Breast epithelium (tissue), 3 donors: ENCODE results near the gene NFIB.

Source experiments
- POLR2AphosphoS5 ChIP-seq, 3 donors: sonication (generic); formaldehyde crosslinking; IDR thresholded peaks; one replicate each; pipeline ENCODE4 v1.6.1; 2017; ENCODE audit warnings: antibody characterized with exemption in 3 of 3
- TF ChIP-seq, protein P1 (sequence below), 3 donors: fragments of 450-650 bp; IDR thresholded peaks; one replicate each; pipeline ENCODE4 v1.5.1; 2016 to 2017; ENCODE audit warnings: antibody characterized with exemption in 3 of 3, mild to moderate bottlenecking in 3 of 3, moderate library complexity in 3 of 3

DNA sequence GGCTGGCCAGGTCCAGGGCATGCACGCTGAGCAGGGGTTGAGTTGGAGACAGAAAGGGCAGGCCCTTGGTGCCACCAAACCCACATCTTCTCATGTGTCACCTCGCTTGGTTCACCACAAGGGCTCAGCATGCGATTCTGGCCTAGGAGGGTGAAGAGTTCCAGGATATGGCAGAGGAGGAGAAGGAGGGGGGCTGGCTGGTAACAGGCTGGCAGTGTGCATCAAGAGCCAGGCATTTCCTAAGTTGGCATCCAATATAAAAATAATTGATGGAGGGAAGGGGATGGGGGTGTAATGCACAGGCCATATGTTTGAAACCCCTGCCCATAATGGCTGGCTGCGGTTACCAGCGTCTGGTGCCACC is 255.6 kb downstream of the NFIB start:
- TF ChIP-seq, protein P1, sequence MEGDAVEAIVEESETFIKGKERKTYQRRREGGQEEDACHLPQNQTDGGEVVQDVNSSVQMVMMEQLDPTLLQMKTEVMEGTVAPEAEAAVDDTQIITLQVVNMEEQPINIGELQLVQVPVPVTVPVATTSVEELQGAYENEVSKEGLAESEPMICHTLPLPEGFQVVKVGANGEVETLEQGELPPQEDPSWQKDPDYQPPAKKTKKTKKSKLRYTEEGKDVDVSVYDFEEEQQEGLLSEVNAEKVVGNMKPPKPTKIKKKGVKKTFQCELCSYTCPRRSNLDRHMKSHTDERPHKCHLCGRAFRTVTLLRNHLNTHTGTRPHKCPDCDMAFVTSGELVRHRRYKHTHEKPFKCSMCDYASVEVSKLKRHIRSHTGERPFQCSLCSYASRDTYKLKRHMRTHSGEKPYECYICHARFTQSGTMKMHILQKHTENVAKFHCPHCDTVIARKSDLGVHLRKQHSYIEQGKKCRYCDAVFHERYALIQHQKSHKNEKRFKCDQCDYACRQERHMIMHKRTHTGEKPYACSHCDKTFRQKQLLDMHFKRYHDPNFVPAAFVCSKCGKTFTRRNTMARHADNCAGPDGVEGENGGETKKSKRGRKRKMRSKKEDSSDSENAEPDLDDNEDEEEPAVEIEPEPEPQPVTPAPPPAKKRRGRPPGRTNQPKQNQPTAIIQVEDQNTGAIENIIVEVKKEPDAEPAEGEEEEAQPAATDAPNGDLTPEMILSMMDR (IDR thresholded peaks at IDR 0.05) = no peak
- TF ChIP-seq POLR2AphosphoS5 (IDR thresholded peaks at IDR 0.05) = no peak
